ENCODE measurements around the gene CLEC18B. TPM values are rescaled to one million over a fixed set of nuclear protein-coding genes. Genes with fewer than 3 reads are reported as not detected.
"Not testable (repeated sequence)": the region's sequence is repeated elsewhere in the genome, so short reads cannot be mapped to it uniquely, and the experiment has no call there.

Gene CLEC18B
- total and polyA plus RNA-seq, 2 of the 4 experiments (the other 2 are of a cell fraction) = 0.17 TPM; not detected in 1

- H3K4me3 ChIP-seq (ENCODE audit: insufficient read depth, low read depth, low read length); H3K4me2 ChIP-seq (ENCODE audit: low read depth, low read length); H3K14ac ChIP-seq (replicated peaks; ENCODE audit: low read depth, low read length); dilution Hi-C loops (cut with HindIII; ENCODE audit: low sequenced_read_pairs, unreplicated experiment); H2BK15ac ChIP-seq (ENCODE audit: low read depth, low read length); H3K23ac ChIP-seq (ENCODE audit: low read depth, low read length); H3K79me1 ChIP-seq (ENCODE audit: low read depth in 1 of 2, low read length in 2 of 2); H3K4me1 ChIP-seq (ENCODE audit: control insufficient read depth, insufficient read depth, low read length); H3K27me3 ChIP-seq (ENCODE audit: control insufficient read depth, insufficient read depth, low read length); intact Hi-C loops (cut with micrococcal nuclease); H4K5ac ChIP-seq (ENCODE audit: low read depth, low read length); H3K9ac ChIP-seq (ENCODE audit: low read depth, low read length); in situ Hi-C loops (cut with MboI; ENCODE audit: low sequenced_read_pairs); H4K8ac ChIP-seq (ENCODE audit: low read depth in 2 of 2, low read length in 2 of 2); H3K56ac ChIP-seq (ENCODE audit: extremely low read depth, insufficient read depth, low read length); BruUV-seq (replicated peaks); H3K18ac ChIP-seq (ENCODE audit: low read depth, low read length); H2AK9ac ChIP-seq (replicated peaks; ENCODE audit: low read depth, low read length, poor library complexity); CTCF ChIA-PET; H2BK20ac ChIP-seq (ENCODE audit: low read depth, low read length); H3K27ac ChIP-seq (ENCODE audit: insufficient read depth, low read length); H2BK5ac ChIP-seq (ENCODE audit: low read depth, low read length, poor library complexity, severe bottlenecking); H2AK5ac ChIP-seq (ENCODE audit: low read depth, low read length); H3K4ac ChIP-seq (ENCODE audit: low read depth, low read length); H2BK120ac ChIP-seq (ENCODE audit: low read depth, low read length); POLR2A ChIA-PET (ENCODE audit: unreplicated experiment); DNase-seq; H3K36me3 ChIP-seq (ENCODE audit: control insufficient read depth, insufficient read depth, low read length); ATAC-seq (ENCODE audit: low read depth); H4K20me1 ChIP-seq (ENCODE audit: insufficient read depth, low read length); H3K9me1 ChIP-seq (ENCODE audit: insufficient read depth, low read length); H4K91ac ChIP-seq (ENCODE audit: insufficient read depth, low read depth, low read length); H2AFZ ChIP-seq (replicated peaks; ENCODE audit: low read length, poor library complexity); H3K9me3 ChIP-seq (ENCODE audit: control insufficient read depth, insufficient read depth, low read length): not testable (repeated sequence)
- WGBS, 2 experiments (ENCODE audit: extremely low coverage in 2 of 2, insufficient read length in 1 of 2) = no CpG with 5 or more reads among the region's 8 CpGs
Measured at GRCh38 chr16:74428493-74428892, 7.2 kb upstream of the CLEC18B start.

GRCh38 chr16:74425751-74426150 is 4.5 kb upstream of the CLEC18B start:
- H3K4me3 ChIP-seq (ENCODE audit: insufficient read depth, low read depth, low read length); H3K9me3 ChIP-seq (ENCODE audit: control insufficient read depth, insufficient read depth, low read length); H2BK15ac ChIP-seq (ENCODE audit: low read depth, low read length); DNase-seq; H3K9ac ChIP-seq (ENCODE audit: low read depth, low read length); H3K4me1 ChIP-seq (ENCODE audit: control insufficient read depth, insufficient read depth, low read length); H2BK20ac ChIP-seq (ENCODE audit: low read depth, low read length); H3K18ac ChIP-seq (ENCODE audit: low read depth, low read length); POLR2A ChIA-PET (ENCODE audit: unreplicated experiment); intact Hi-C loops (cut with micrococcal nuclease); H2BK5ac ChIP-seq (ENCODE audit: low read depth, low read length, poor library complexity, severe bottlenecking); H3K23ac ChIP-seq (ENCODE audit: low read depth, low read length); H4K8ac ChIP-seq (ENCODE audit: low read depth in 2 of 2, low read length in 2 of 2); H4K5ac ChIP-seq (ENCODE audit: low read depth, low read length); CTCF ChIA-PET; in situ Hi-C loops (cut with MboI; ENCODE audit: low sequenced_read_pairs); H3K79me1 ChIP-seq (ENCODE audit: low read depth in 1 of 2, low read length in 2 of 2); H3K14ac ChIP-seq (replicated peaks; ENCODE audit: low read depth, low read length); H3K27ac ChIP-seq (ENCODE audit: insufficient read depth, low read length); ATAC-seq (ENCODE audit: low read depth); H3K27me3 ChIP-seq (ENCODE audit: control insufficient read depth, insufficient read depth, low read length); H4K91ac ChIP-seq (ENCODE audit: insufficient read depth, low read depth, low read length); H3K4me2 ChIP-seq (ENCODE audit: low read depth, low read length); BruUV-seq (replicated peaks); H3K36me3 ChIP-seq (ENCODE audit: control insufficient read depth, insufficient read depth, low read length); H3K56ac ChIP-seq (ENCODE audit: extremely low read depth, insufficient read depth, low read length); H3K4ac ChIP-seq (ENCODE audit: low read depth, low read length); H2AK5ac ChIP-seq (ENCODE audit: low read depth, low read length); H4K20me1 ChIP-seq (ENCODE audit: insufficient read depth, low read length); H2AFZ ChIP-seq (replicated peaks; ENCODE audit: low read length, poor library complexity); H2BK120ac ChIP-seq (ENCODE audit: low read depth, low read length); H3K9me1 ChIP-seq (ENCODE audit: insufficient read depth, low read length); dilution Hi-C loops (cut with HindIII; ENCODE audit: low sequenced_read_pairs, unreplicated experiment); H2AK9ac ChIP-seq (replicated peaks; ENCODE audit: low read depth, low read length, poor library complexity): not testable (repeated sequence)
- WGBS, 2 experiments (ENCODE audit: extremely low coverage in 2 of 2, insufficient read length in 1 of 2) = no CpG with 5 or more reads among the region's 6 CpGs

Measured in IMR-90 (cell line).